BJ (cell line): ENCODE results near the gene BATF3. TPM values are rescaled to one million over a fixed set of nuclear protein-coding genes. Genes with fewer than 3 reads are reported as not detected.
A peak's percentile ranks its signal among the peaks of the same experiment; 100 is the strongest.

Source experiments
- CTCF ChIA-PET: fragments of 350-600 bp; formaldehyde crosslinking; extraction: SDS; loops from one replicate; lab custom pipeline; 2021; ENCODE audit warnings: antibody characterized with exemption, inconsistent platforms; lab: Yijun Ruan, JAX
- POLR2A ChIA-PET: fragments of 300-600 bp; sonication (Branson Sonifier 250); formaldehyde crosslinking; extraction: SDS; loops from one replicate; lab custom pipeline; 2021; ENCODE audit warnings: antibody characterized with exemption; lab: Charles Lee
- DNase-seq: peaks from one replicate; pipeline ENCODE4 v3.0.0-alpha.2; 2011; ENCODE audit warnings: low read depth
- H3K27me3 ChIP-seq: 2 replicates; pipeline ENCODE4 v1.6.0; 2011; ENCODE audit warnings: low read length; ENCODE audit not compliant: control insufficient read depth, insufficient read depth
- H3K36me3 ChIP-seq: 2 replicates; pipeline ENCODE4 v1.5.1; 2011; ENCODE audit warnings: low read length; ENCODE audit not compliant: control insufficient read depth, insufficient read depth
- H3K4me3 ChIP-seq: 2 replicates; pipeline ENCODE4 v1.5.1; 2011; ENCODE audit warnings: low read depth, mild to moderate bottlenecking, control low read depth, low read length
- CTCF ChIP-seq: IDR thresholded peaks from 2 replicates; pipeline ENCODE4 v1.5.1; 2011; ENCODE audit warnings: low read depth, mild to moderate bottlenecking, control low read depth, inconsistent platforms, low read length, moderate library complexity; ENCODE audit not compliant: insufficient read depth
- polyA plus RNA-seq: library from polyadenylated mRNA; depleted of rRNA; stranded (reverse); fragments of >200 nt; gene quantifications from 2 replicates; pipeline ENCODE4 v1.2.3, GENCODE V29; 2011

Gene BATF3
- polyA plus RNA-seq, 1 experiment = 1.7 TPM

DNA sequence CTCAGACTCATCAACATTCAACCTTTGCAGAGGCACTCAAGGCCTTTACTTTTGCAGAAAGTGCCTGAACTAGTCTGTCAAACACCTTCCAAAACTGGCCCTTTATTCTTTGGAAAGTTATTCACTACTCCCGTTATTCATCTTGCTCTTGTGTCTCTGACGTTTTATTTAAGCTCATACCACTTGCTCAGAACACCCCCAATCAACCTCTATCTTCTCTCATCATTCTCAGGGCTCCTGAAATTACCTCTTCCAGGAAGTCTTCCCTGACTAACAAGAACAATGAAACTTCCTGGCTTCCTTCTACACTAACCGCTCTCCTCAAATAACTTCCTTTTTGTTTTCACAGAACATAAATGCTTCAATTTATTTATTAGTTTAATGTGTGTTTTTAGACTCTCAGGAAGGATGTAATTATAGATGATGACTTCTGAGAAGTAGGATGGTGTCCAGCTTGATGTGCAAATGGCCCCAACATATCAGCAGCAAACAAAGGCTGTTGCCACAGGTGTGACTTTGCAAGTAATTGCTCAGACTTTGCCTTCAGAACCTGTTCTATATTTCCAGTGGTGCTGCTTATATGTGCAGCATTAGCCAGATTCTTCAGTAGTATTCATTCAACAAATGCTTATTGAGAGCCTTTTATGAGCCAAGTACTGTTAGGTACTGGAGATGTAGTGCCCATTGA is 22.8 kb upstream of the BATF3 start:
- Histone ChIP-seq H3K4me3 (no peak overlapping the region), H3K36me3 (no peaks in the 10 kb centered on the region), H3K27me3 (no peaks in the 10 kb centered on the region)
- DNase-seq = no peak
- TF ChIP-seq CTCF = no peak
- CTCF ChIA-PET = interaction anchor here (1.0 to 2.0 kb wide), 4 partner anchors 24 to 60 kb away, joined by 3 to 7 read pairs (median 4); no protein-coding TSS in a partner anchor
- POLR2A ChIA-PET = no interaction called here

- H3K27me3 ChIP-seq = no peaks in the 10 kb centered on the region
- TF ChIP-seq CTCF = no peak
- CTCF ChIA-PET = interaction anchor here (1.0 to 2.0 kb wide), 2 partner anchors 28 to 57 kb away, joined by 4 to 7 read pairs; no protein-coding TSS in a partner anchor
- H3K36me3 ChIP-seq = no peaks in the 10 kb centered on the region
- POLR2A ChIA-PET = no interaction called here
- H3K4me3 ChIP-seq = no peak overlapping the region
- peak; percentile 43 for DNase-seq
Measured at GRCh38 chr1:212721388-212722247, 22.0 kb upstream of the BATF3 start.

DNA sequence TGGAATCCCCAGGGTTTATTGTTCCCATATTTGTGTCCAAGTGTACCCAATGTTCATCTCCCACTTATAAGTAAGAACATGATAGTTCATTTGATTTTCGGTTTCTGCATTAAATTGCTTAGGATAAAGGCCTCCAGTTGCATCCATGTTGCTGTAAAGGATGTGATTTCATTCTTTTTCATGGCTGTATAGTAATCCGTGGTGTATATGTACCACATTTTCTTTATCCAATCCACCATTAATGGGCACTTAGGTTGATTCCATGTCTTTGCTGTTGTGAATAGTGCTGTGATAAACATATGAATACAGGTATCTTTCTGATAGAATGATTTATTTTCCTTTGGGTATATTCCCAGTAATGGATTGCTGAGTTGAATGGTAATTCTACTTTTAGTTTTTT is 20.0 kb upstream of the BATF3 start:
- Histone ChIP-seq H3K36me3 (no peaks in the 10 kb centered on the region), H3K4me3 (no peak overlapping the region), H3K27me3 (no peaks in the 10 kb centered on the region)
- no peak for TF ChIP-seq CTCF
- POLR2A ChIA-PET = no interaction called here
- no peak for DNase-seq
- CTCF ChIA-PET = no interaction called here

GRCh38 chr1:212718499-212718898 is 18.9 kb upstream of the BATF3 start:
- no peak for DNase-seq
- POLR2A ChIA-PET = no interaction called here
- peak; percentile 20; the same call in 1 of the 2 replicates for TF ChIP-seq CTCF

GRCh38 chr1:212716161-212716560 is 16.5 kb upstream of the BATF3 start:
- Histone ChIP-seq H3K27me3 (no peaks in the 10 kb centered on the region), H3K4me3 (no peak overlapping the region), H3K36me3 (no peaks in the 10 kb centered on the region)
- no peak for TF ChIP-seq CTCF
- POLR2A ChIA-PET = interaction anchor here (0.5 kb wide), 1 partner anchor 20 kb away, joined by 16 read pairs; no protein-coding TSS in a partner anchor
- DNase-seq = no peak
- CTCF ChIA-PET = interaction anchor here (0.7 kb wide), 1 partner anchor 274 kb away, joined by 4 read pairs; no protein-coding TSS in a partner anchor

More at GRCh38 chr1:212718499-212718898, 18.9 kb upstream of the BATF3 start:
- no peaks in the 10 kb centered on the region for H3K36me3 ChIP-seq
- no peaks in the 10 kb centered on the region for H3K27me3 ChIP-seq
- CTCF ChIA-PET = no interaction called here
- H3K4me3 ChIP-seq = no peak overlapping the region
